AG09309 (cell line): ENCODE measurements around the gene SNRNP48.
A peak's percentile ranks its signal among the peaks of the same experiment; 100 is the strongest.

Experiments
- DNase-seq: peaks from one replicate; pipeline ENCODE4 v3.0.0-alpha.2; 2010; ENCODE audit warnings: low read depth
- H3K4me3 ChIP-seq: 2 replicates; pipeline ENCODE4 v1.5.1; 2011; ENCODE audit warnings: mild to moderate bottlenecking, low read depth, low read length, moderate library complexity; ENCODE audit not compliant: control insufficient read depth
- CTCF ChIP-seq: IDR thresholded peaks from 2 replicates; pipeline ENCODE4 v1.5.1; 2011; ENCODE audit warnings: mild to moderate bottlenecking, low read depth, low read length, inconsistent platforms; ENCODE audit not compliant: insufficient read depth, control insufficient read depth; ENCODE audit errors: missing control alignments

The SNRNP48 gene

GRCh38 chr6:7646394-7646793, 56.4 kb downstream of the SNRNP48 start:
- H3K4me3 ChIP-seq, result no peak overlapping the region
- no peak for TF ChIP-seq CTCF
- no peak for DNase-seq

- no peak for DNase-seq
- TF ChIP-seq CTCF, result no peak
- no peak overlapping the region for H3K4me3 ChIP-seq
Observed at GRCh38 chr6:7647504-7647903, 57.5 kb downstream of the SNRNP48 start.

GRCh38 chr6:7649037-7649810, 59.2 kb downstream of the SNRNP48 start:
- DNase-seq, result no peak
- H3K4me3 ChIP-seq, result no peak overlapping the region
- no peak for TF ChIP-seq CTCF

- no peak overlapping the region for H3K4me3 ChIP-seq
- DNase-seq, result peak; percentile 61
- no peak for TF ChIP-seq CTCF
Observed at GRCh38 chr6:7650878-7651277, 60.9 kb downstream of the SNRNP48 start.

GRCh38 chr6:7652957-7653356, 63.0 kb downstream of the SNRNP48 start:
- TF ChIP-seq CTCF, result no peak
- no peak for DNase-seq
- no peak overlapping the region for H3K4me3 ChIP-seq

- no peak for TF ChIP-seq CTCF
- no peak overlapping the region for H3K4me3 ChIP-seq
- no peak for DNase-seq
Observed at GRCh38 chr6:7656355-7656754, 66.4 kb downstream of the SNRNP48 start.

- no peak for DNase-seq
- H3K4me3 ChIP-seq, result no peak overlapping the region
- TF ChIP-seq CTCF, result no peak
Observed at GRCh38 chr6:7658543-7658942, 68.5 kb downstream of the SNRNP48 start.
